HFFc6 (cell line): Measurements from ENCODE around the gene FNDC1. TPM values are rescaled to one million over a fixed set of nuclear protein-coding genes. Genes with fewer than 3 reads are reported as not detected.

ENCODE experiments used
- DNase-seq: peaks from one replicate; pipeline ENCODE4 v3.0.0-alpha.2; 2018
- H3K27ac Mint-ChIP-seq: 2 replicates; pipeline ENCODE4 v1.8.0; 2020; ENCODE audit warnings: mild to moderate bottlenecking, mixed read lengths
- H3K27me3 Mint-ChIP-seq: 2 replicates; pipeline ENCODE4 v1.8.0; 2021; ENCODE audit warnings: mild to moderate bottlenecking, moderate library complexity, mixed read lengths; ENCODE audit not compliant: insufficient read depth
- H3K36me3 Mint-ChIP-seq: 2 replicates; pipeline ENCODE4 v1.8.0; 2021; ENCODE audit warnings: low read depth, mixed read lengths
- H3K4me1 Mint-ChIP-seq: 2 replicates; pipeline ENCODE4 v1.8.0; 2020; ENCODE audit warnings: low read depth, mixed read lengths
- H3K4me3 Mint-ChIP-seq: 2 replicates; pipeline ENCODE4 v1.8.0; 2020; ENCODE audit warnings: mild to moderate bottlenecking, moderate library complexity, mixed read lengths
- H3K9me3 Mint-ChIP-seq: 2 replicates; pipeline ENCODE4 v1.8.0; 2020; ENCODE audit warnings: mild to moderate bottlenecking, mixed read lengths
- total RNA-seq, 6 experiments: library from RNA; stranded (reverse); fragmentation: NEBNext Ultra II Directional; extraction: Animal tissue kit (Norgen Biotek cat#: 25700); gene quantifications; 2 replicates in 1 of 6; 3 replicates in 5 of 6; pipeline ENCODE4 v1.2.3, GENCODE V29; 2021
- TF ChIP-seq, protein P1 (sequence below): fragments of 200-600 bp; sonication (generic); IDR thresholded peaks from 2 replicates; pipeline ENCODE4 v1.5.0; 2021; ENCODE audit warnings: antibody characterized with exemption, mild to moderate bottlenecking

FNDC1 gene
- total RNA-seq, 6 experiments from 2014 or later, result not detected

- DNase-seq, result no peak
- TF ChIP-seq, protein P1, sequence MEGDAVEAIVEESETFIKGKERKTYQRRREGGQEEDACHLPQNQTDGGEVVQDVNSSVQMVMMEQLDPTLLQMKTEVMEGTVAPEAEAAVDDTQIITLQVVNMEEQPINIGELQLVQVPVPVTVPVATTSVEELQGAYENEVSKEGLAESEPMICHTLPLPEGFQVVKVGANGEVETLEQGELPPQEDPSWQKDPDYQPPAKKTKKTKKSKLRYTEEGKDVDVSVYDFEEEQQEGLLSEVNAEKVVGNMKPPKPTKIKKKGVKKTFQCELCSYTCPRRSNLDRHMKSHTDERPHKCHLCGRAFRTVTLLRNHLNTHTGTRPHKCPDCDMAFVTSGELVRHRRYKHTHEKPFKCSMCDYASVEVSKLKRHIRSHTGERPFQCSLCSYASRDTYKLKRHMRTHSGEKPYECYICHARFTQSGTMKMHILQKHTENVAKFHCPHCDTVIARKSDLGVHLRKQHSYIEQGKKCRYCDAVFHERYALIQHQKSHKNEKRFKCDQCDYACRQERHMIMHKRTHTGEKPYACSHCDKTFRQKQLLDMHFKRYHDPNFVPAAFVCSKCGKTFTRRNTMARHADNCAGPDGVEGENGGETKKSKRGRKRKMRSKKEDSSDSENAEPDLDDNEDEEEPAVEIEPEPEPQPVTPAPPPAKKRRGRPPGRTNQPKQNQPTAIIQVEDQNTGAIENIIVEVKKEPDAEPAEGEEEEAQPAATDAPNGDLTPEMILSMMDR, result no peak
Measured at GRCh38 chr6:159214281-159214680, 45.1 kb downstream of the FNDC1 start.

DNA sequence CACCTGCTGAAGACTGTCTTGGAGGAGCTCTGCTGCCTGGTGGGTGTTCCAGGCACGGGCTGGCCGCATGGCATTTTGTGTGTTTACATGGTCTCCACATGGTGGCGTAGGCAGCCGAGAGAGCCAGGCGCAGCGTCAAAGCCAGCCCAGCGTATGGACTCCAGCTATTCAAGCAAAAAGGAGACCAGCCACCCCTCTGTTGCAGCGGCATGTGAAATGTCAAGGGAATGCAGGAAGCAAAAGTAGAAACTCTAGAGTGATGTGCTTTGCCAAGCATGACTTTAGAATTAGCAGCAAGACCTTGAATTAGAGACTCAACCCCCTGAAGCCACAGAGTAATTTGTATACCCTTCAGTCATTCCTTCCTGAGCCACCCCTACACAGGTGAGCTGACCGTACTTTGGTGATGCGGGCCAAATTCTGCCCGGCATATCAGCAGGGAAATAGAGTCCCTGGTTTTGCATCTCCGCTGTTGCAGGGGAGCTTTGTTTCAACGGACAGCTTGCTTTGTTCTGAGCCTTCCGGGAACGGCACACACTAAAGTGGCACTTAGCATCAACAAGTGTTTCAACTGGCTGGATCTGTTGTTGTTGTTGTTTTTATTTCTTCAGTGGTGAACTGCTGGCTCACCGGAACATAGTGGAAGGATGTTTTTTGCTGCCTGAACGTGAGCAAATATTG lies 48.5 kb downstream of the FNDC1 start:
- H3K36me3 Mint-ChIP-seq, result no peaks in the 10 kb centered on the region
- TF ChIP-seq, protein P1, result peak; percentile 67
- peak; percentile 55 for DNase-seq
- H3K4me1 Mint-ChIP-seq, result peaks cover 18% of the 10 kb centered on the region
- H3K27me3 Mint-ChIP-seq, result peaks cover 17% of the 10 kb centered on the region
- H3K27ac Mint-ChIP-seq, result no peak overlapping the region
- no peak overlapping the region for H3K4me3 Mint-ChIP-seq
- H3K9me3 Mint-ChIP-seq, result no peaks in the 10 kb centered on the region

More at GRCh38 chr6:159214281-159214680, 45.1 kb downstream of the FNDC1 start:
- Mint-ChIP-seq H3K27me3 (peaks cover 13% of the 10 kb centered on the region), H3K4me1 (peaks cover 18% of the 10 kb centered on the region), H3K36me3 (no peaks in the 10 kb centered on the region), H3K9me3 (no peaks in the 10 kb centered on the region; the same call in 1 of the 2 replicates), H3K27ac (no peak overlapping the region), H3K4me3 (no peak overlapping the region)

DNA sequence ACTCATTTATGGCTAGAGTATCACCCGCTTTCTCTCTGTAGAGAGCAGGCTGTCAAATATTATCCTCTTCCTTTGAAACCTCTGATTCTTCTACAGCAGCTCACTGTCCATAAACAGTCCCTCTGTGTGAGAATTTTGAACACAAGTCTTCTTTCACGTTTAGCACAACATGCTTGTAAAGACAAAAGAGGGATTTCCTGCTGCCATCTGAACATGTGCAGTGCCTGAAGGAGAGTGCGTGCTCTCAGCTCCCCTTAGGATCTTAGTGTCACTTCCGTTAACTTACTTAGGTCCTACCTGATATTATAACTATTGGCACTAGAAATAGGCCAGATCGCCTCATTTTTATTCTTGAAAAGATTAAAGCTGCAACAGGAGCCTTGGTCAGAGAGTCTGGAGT lies 50.9 kb downstream of the FNDC1 start:
- TF ChIP-seq, protein P1, result no peak
- Mint-ChIP-seq H3K36me3 (no peaks in the 10 kb centered on the region), H3K27ac (no peak overlapping the region), H3K9me3 (no peaks in the 10 kb centered on the region), H3K4me3 (no peak overlapping the region), H3K27me3 (peaks cover 20% of the 10 kb centered on the region), H3K4me1 (no peaks in the 10 kb centered on the region)
- no peak for DNase-seq

DNA sequence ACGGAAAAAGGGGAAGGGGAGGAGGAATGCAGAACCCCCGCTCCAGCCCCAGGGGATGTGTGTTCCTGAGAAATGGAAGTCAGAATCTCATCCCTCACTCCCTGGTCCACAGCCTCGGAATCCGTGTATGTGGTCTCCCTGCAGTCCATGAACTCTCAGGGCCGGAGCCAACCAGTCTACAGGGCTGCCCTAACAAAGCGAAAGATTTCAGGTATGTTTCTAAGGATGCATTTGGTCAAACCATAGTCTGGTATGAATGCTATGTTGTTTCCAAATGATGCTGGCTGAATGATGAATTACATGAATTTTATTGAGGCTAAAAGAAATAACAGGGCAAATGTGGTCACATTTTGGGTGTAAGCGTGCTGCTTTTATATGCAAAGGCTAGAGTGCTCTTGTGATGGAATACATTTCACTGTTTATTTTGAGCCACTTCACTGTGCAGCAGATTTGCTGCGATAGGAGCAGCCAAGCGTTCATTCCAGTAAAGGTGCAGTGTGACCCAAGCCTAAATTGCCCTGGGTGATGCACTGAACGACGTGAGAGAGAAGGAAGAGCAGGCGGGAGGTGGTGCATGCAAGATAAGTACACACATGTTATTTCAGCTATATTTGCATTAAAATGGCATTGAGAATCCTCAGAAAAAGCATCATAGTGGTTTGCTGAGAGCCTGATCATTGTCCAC lies 52.4 kb downstream of the FNDC1 start:
- no peak overlapping the region for H3K27ac Mint-ChIP-seq
- no peaks in the 10 kb centered on the region for H3K9me3 Mint-ChIP-seq
- DNase-seq, result no peak
- TF ChIP-seq, protein P1, result no peak
- no peak overlapping the region for H3K4me3 Mint-ChIP-seq
- no peaks in the 10 kb centered on the region for H3K36me3 Mint-ChIP-seq
- H3K4me1 Mint-ChIP-seq, result no peaks in the 10 kb centered on the region
- H3K27me3 Mint-ChIP-seq, result peaks cover 20% of the 10 kb centered on the region

DNA sequence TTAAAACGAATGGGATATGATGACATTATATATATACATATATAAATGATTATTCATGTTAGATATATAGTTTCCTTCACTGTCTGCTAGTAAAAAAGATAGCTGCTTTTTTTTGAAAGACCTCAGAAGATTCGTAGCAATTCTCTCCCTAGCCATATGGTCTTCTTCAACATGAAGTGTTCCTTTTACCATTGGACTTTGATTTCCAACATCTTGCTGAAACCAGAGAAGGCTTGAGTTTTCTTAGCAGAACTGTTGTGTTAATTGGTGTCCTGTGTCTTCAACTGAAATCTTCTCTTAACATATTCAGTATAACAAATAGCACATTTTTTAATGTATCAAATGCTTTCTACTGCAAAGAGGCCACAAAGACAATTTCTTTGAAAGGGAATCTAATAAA lies 55.3 kb downstream of the FNDC1 start:
- Mint-ChIP-seq H3K4me3 (no peak overlapping the region), H3K36me3 (no peaks in the 10 kb centered on the region), H3K27ac (no peak overlapping the region), H3K9me3 (no peaks in the 10 kb centered on the region), H3K27me3 (peaks cover 17% of the 10 kb centered on the region), H3K4me1 (no peaks in the 10 kb centered on the region)
- TF ChIP-seq, protein P1, result no peak
- no peak for DNase-seq
